T-helper 2 cell treated with Interferon-gamma antibody and Interleukin-4, amounts not matched to agents 5 μg/mL and 100 μg/mL, for 36 hours (primary cell): ENCODE results near the gene TMPRSS6.

Experiments
- DNase-seq: peaks from one replicate; pipeline ENCODE4 v3.0.0; 2021; ENCODE audit warnings: low spot score
- H3K27ac Mint-ChIP-seq: one replicate; pipeline ENCODE4 v1.8.0; 2021; ENCODE audit warnings: mild to moderate bottlenecking, mixed read lengths
- H3K27me3 Mint-ChIP-seq: one replicate; pipeline ENCODE4 v1.8.0; 2021; ENCODE audit warnings: low read depth, mixed read lengths
- H3K36me3 Mint-ChIP-seq: one replicate; pipeline ENCODE4 v1.8.0; 2021; ENCODE audit warnings: low read depth, mixed read lengths
- H3K4me1 Mint-ChIP-seq: one replicate; pipeline ENCODE4 v1.8.0; 2021; ENCODE audit warnings: low read depth, mixed read lengths
- H3K4me3 Mint-ChIP-seq: one replicate; pipeline ENCODE4 v1.8.0; 2022; ENCODE audit warnings: mild to moderate bottlenecking, moderate library complexity, mixed read lengths
- H3K9me3 Mint-ChIP-seq: one replicate; pipeline ENCODE4 v1.8.0; 2021; ENCODE audit warnings: mixed read lengths

Gene TMPRSS6

GRCh38 chr22:37065961-37066360 lies 43.6 kb downstream of the TMPRSS6 start:
- H3K4me1 Mint-ChIP-seq, result no peaks in the 10 kb centered on the region
- no peak for DNase-seq
- H3K27ac Mint-ChIP-seq, result no peak overlapping the region
- no peaks in the 10 kb centered on the region for H3K9me3 Mint-ChIP-seq
- H3K36me3 Mint-ChIP-seq, result no peaks in the 10 kb centered on the region
- peaks cover 2% of the 10 kb centered on the region for H3K27me3 Mint-ChIP-seq
- H3K4me3 Mint-ChIP-seq, result no peak overlapping the region

- H3K36me3 Mint-ChIP-seq, result no peaks in the 10 kb centered on the region
- H3K27me3 Mint-ChIP-seq, result peaks cover 2% of the 10 kb centered on the region
- peaks cover under 1% of the 10 kb centered on the region for H3K4me1 Mint-ChIP-seq
- no peak for DNase-seq
- no peaks in the 10 kb centered on the region for H3K9me3 Mint-ChIP-seq
- no peak overlapping the region for H3K27ac Mint-ChIP-seq
- no peak overlapping the region for H3K4me3 Mint-ChIP-seq
Observed at GRCh38 chr22:37065180-37065579, 44.3 kb downstream of the TMPRSS6 start.

- peaks cover 5% of the 10 kb centered on the region for H3K4me1 Mint-ChIP-seq
- H3K36me3 Mint-ChIP-seq, result no peaks in the 10 kb centered on the region
- no peak overlapping the region for H3K4me3 Mint-ChIP-seq
- H3K27ac Mint-ChIP-seq, result no peak overlapping the region
- no peak for DNase-seq
- no peaks in the 10 kb centered on the region for H3K9me3 Mint-ChIP-seq
- no peaks in the 10 kb centered on the region for H3K27me3 Mint-ChIP-seq
Observed at GRCh38 chr22:37064553-37064952, 45.0 kb downstream of the TMPRSS6 start.

DNA sequence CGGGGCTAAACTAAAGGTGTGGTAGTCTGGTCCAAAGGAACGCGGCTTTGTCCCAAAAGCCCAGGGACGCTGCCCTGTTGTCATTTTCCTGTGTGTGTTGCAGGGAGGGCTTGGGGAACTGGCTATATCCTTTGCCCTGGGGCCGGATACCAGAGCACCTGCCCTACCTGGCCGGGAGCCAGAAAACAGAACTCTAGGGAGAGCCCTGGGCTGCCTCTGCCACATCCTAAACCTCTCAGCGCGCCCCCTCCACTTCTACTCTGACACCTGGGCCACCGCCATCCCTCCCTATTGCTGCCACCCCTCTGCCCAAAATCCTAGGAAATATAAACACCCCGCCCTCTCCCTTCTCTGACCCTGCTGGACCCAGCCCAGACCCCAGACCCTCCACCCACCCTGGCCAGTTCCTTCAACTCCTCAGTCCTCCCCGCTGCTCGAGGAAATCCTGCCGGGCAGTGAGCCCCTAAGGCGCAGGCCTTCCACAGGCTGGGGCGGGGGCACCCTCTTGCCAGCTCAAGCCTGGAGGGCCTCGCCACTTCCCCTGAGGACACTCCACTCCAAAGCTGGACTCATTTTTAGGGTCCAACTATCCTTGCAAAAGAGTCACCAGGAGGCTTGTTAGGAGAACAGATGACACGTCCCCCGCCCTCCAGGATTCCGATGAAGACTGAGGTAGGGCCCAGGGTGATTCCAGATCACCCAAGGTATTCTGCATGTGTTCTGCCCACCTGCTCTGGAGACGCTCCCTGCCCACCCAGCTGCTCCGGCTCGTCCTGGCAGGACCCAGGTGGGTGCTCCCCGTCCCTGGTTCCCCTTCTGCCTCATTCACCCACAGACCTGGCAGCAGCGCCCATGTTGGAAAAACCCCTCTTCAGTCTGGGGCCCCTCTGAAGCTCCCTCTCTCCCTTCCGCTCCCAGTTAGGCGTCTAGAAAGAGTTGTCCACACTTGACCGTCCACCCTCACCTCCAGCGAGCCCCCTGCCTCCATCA lies 45.8 kb downstream of the TMPRSS6 start:
- Mint-ChIP-seq H3K27ac (no peak overlapping the region), H3K4me3 (no peak overlapping the region), H3K27me3 (no peaks in the 10 kb centered on the region), H3K36me3 (no peaks in the 10 kb centered on the region), H3K9me3 (no peaks in the 10 kb centered on the region), H3K4me1 (peaks cover 5% of the 10 kb centered on the region)
- no peak for DNase-seq

DNA sequence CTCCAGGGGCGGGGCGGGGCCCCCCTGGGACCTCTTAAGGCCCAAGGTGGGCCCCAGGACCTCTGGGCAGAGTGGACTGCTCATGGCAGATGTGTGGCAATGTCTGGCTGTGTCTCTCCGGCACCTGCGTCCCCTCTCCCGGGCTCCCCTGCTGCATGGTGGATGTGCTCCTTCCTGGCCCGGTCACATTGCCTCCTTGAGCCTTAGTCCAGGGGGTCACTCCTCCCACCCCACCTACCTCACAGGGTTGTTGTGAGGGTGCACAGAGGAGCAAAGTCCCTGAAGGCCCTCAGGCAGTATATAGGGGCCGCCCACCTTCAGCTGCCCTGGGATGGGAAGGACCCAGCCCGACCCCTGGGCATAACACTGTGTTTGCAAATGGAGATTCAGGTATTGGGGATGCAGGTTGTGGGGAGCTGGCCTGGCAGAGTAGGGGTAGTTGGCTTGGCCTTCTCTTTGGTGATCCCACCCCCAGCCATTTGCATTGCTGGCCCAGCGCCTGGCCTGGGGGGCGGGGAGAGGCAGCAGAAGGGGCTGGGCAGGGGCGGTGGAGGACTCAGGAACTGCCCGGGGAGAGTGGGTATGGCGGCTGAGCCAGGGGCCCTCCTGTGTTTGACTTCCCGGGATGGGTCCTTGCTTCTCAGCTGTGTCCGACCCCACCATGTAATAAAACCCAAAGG lies 46.7 kb downstream of the TMPRSS6 start:
- Mint-ChIP-seq H3K27ac (no peak overlapping the region), H3K36me3 (no peaks in the 10 kb centered on the region)
- no peak for DNase-seq

DNA sequence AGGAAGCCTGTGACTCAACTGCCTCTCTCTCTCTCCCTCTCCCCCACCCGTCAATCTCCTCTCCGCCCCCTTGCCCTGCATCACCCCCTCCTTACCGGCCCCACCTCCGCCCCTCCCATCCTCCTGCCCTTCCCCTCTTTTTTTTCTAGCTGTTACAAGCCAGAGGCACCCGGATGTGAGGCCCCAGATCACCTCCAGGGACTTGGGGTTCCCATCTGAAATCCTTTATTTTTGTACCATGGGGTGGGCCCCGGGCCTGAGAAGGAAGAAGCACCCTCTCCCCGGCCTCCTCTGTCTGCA lies 47.2 kb downstream of the TMPRSS6 start:
- H3K4me1 Mint-ChIP-seq, result peaks cover 5% of the 10 kb centered on the region
- H3K4me3 Mint-ChIP-seq, result no peak overlapping the region
- H3K9me3 Mint-ChIP-seq, result no peaks in the 10 kb centered on the region
- no peak overlapping the region for H3K27ac Mint-ChIP-seq
- DNase-seq, result no peak
- H3K36me3 Mint-ChIP-seq, result peaks cover 2% of the 10 kb centered on the region
- no peaks in the 10 kb centered on the region for H3K27me3 Mint-ChIP-seq

More for the DNA sequence above, 46.7 kb downstream of the TMPRSS6 start:
- no peak overlapping the region for H3K4me3 Mint-ChIP-seq
- no peaks in the 10 kb centered on the region for H3K9me3 Mint-ChIP-seq
- H3K4me1 Mint-ChIP-seq, result peaks cover 5% of the 10 kb centered on the region
- no peaks in the 10 kb centered on the region for H3K27me3 Mint-ChIP-seq

GRCh38 chr22:37061611-37062375 lies 47.7 kb downstream of the TMPRSS6 start:
- H3K36me3 Mint-ChIP-seq, result peaks cover 3% of the 10 kb centered on the region
- no peaks in the 10 kb centered on the region for H3K27me3 Mint-ChIP-seq
- H3K4me3 Mint-ChIP-seq, result no peak overlapping the region
- no peak for DNase-seq
- H3K9me3 Mint-ChIP-seq, result no peaks in the 10 kb centered on the region
- no peak overlapping the region for H3K27ac Mint-ChIP-seq
- H3K4me1 Mint-ChIP-seq, result peaks cover 7% of the 10 kb centered on the region

- H3K27ac Mint-ChIP-seq, result peak overlapping the region; percentile 69
- H3K4me3 Mint-ChIP-seq, result peak overlapping the region; percentile 32
- no peaks in the 10 kb centered on the region for H3K9me3 Mint-ChIP-seq
- no peaks in the 10 kb centered on the region for H3K27me3 Mint-ChIP-seq
- DNase-seq, result peak; percentile 75
- H3K36me3 Mint-ChIP-seq, result peaks cover 3% of the 10 kb centered on the region
- H3K4me1 Mint-ChIP-seq, result peaks cover 7% of the 10 kb centered on the region
Observed at GRCh38 chr22:37060801-37061610, 48.5 kb downstream of the TMPRSS6 start.

DNA sequence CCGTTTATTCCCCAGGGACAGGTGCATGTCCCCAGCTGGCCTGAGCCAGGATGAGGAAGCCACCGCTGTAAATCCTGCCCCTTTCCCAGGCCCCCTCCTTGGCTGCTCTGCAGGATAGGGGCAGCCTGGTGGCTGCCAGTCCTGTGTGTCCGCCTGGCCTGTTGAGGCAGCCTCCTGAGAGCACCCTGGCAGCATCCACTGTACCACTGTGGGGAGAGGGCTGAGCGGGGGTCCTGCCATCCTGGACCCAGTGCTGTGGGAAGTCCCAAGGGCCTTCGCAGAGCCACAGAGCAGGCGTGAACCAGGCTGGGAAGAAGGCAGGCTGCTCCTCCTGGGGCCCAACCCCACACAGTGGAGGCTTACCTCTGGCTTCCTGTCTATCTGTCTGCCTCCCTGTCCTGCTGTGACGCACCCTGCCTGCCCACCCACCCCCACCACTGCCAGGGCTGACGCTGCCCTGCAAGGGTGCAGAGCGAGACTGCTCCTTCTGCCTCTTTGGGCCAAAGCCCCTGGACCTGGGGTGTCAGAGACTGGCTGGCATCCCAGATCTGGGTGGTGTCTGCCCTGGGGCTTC lies 49.5 kb downstream of the TMPRSS6 start:
- no peak for DNase-seq
- Mint-ChIP-seq H3K4me1 (peaks cover 7% of the 10 kb centered on the region), H3K27ac (no peak overlapping the region), H3K4me3 (no peak overlapping the region), H3K27me3 (no peaks in the 10 kb centered on the region), H3K36me3 (peaks cover 3% of the 10 kb centered on the region), H3K9me3 (no peaks in the 10 kb centered on the region)

- peaks cover 3% of the 10 kb centered on the region for H3K36me3 Mint-ChIP-seq
- H3K4me1 Mint-ChIP-seq, result peaks cover 7% of the 10 kb centered on the region
- DNase-seq, result no peak
- no peaks in the 10 kb centered on the region for H3K9me3 Mint-ChIP-seq
- no peaks in the 10 kb centered on the region for H3K27me3 Mint-ChIP-seq
- no peak overlapping the region for H3K4me3 Mint-ChIP-seq
- no peak overlapping the region for H3K27ac Mint-ChIP-seq
Observed at GRCh38 chr22:37058917-37059701, 50.4 kb downstream of the TMPRSS6 start.

- peaks cover 3% of the 10 kb centered on the region for H3K36me3 Mint-ChIP-seq
- H3K27ac Mint-ChIP-seq, result no peak overlapping the region
- peaks cover 7% of the 10 kb centered on the region for H3K4me1 Mint-ChIP-seq
- DNase-seq, result no peak
- H3K9me3 Mint-ChIP-seq, result no peaks in the 10 kb centered on the region
- H3K4me3 Mint-ChIP-seq, result no peak overlapping the region
- no peaks in the 10 kb centered on the region for H3K27me3 Mint-ChIP-seq
Observed at GRCh38 chr22:37057796-37058510, 51.6 kb downstream of the TMPRSS6 start.

GRCh38 chr22:37057226-37057625 lies 52.3 kb downstream of the TMPRSS6 start:
- Mint-ChIP-seq H3K9me3 (no peaks in the 10 kb centered on the region), H3K4me3 (no peak overlapping the region), H3K27ac (no peak overlapping the region), H3K4me1 (peaks cover 12% of the 10 kb centered on the region), H3K36me3 (peaks cover 3% of the 10 kb centered on the region), H3K27me3 (no peaks in the 10 kb centered on the region)
- no peak for DNase-seq
